Epithelial cell of esophagus (primary cell): Measurements from ENCODE around the gene SLC23A2.
A peak's percentile ranks its signal among the peaks of the same experiment; 100 is the strongest.

ENCODE experiments used
- DNase-seq: peaks from one replicate; pipeline ENCODE4 v3.0.0; 2010; ENCODE audit warnings: low read depth
- H3K4me3 ChIP-seq: 2 replicates; pipeline ENCODE4 v1.5.1; 2011; ENCODE audit warnings: mild to moderate bottlenecking, low read length, control low read depth
- TF ChIP-seq, protein P1 (sequence below): IDR thresholded peaks from 2 replicates; pipeline ENCODE4 v1.5.1; 2011; ENCODE audit warnings: low read depth, mild to moderate bottlenecking, low read length, control low read depth, inconsistent platforms; ENCODE audit not compliant: insufficient read depth; ENCODE audit errors: missing control alignments

Gene SLC23A2

DNA sequence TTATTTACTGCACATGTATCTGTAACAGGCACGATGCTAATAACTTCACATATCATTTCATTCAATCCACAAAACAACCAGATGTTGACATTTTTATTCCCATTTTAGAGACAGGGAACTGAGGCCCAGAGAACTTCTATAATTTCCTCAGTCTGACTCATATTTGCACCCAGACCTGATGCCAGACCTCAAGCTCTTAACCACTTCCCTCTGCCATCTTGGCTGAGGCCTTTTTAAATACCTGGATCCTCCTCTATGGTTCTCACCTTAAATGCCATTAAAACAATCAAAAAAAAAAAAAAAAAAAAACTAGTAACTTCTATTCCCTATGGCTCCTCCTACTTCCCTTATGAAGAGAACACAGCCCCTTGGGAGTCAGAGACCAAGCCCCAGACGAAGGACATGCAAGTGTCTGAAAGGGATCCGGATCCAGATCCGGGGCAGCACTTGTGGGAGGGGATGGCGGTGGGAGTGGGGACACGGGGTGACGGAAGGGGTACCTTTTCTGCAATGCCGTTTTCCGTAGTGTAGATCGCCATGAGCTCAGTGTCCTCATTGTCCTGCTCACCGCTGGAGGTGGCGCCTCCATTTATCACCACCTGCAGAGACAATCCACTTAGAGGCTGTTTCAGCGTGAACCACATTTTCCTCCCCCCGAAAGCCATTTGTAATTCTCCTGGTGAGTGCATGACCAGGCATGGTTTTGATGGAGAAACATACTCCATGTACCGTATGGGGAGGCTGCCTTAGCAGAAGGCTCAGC is 88.7 kb downstream of the SLC23A2 start:
- TF ChIP-seq, protein P1, sequence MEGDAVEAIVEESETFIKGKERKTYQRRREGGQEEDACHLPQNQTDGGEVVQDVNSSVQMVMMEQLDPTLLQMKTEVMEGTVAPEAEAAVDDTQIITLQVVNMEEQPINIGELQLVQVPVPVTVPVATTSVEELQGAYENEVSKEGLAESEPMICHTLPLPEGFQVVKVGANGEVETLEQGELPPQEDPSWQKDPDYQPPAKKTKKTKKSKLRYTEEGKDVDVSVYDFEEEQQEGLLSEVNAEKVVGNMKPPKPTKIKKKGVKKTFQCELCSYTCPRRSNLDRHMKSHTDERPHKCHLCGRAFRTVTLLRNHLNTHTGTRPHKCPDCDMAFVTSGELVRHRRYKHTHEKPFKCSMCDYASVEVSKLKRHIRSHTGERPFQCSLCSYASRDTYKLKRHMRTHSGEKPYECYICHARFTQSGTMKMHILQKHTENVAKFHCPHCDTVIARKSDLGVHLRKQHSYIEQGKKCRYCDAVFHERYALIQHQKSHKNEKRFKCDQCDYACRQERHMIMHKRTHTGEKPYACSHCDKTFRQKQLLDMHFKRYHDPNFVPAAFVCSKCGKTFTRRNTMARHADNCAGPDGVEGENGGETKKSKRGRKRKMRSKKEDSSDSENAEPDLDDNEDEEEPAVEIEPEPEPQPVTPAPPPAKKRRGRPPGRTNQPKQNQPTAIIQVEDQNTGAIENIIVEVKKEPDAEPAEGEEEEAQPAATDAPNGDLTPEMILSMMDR: no peak
- no peak overlapping the region for H3K4me3 ChIP-seq
- DNase-seq: no peak

DNA sequence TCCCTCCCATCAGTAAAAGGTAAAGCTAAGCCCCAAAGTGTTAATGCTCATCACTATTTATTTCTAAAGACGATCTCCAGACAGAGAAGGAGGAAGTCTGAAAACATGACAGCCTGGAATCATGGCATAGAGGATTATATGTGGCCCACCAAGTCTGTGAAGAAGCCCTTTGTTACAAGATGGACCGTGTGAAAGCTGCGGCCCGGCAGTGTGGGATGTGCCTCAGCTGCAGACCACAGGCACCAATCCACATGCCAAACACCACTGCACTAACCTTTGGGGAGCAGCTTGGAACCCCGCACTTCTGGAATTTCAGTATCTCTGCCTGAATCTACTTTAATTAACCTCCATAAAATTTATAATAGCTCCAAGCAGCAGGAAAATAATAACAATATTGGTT is 90.4 kb downstream of the SLC23A2 start:
- TF ChIP-seq, protein P1: no peak
- H3K4me3 ChIP-seq: no peak overlapping the region
- DNase-seq: no peak

DNA sequence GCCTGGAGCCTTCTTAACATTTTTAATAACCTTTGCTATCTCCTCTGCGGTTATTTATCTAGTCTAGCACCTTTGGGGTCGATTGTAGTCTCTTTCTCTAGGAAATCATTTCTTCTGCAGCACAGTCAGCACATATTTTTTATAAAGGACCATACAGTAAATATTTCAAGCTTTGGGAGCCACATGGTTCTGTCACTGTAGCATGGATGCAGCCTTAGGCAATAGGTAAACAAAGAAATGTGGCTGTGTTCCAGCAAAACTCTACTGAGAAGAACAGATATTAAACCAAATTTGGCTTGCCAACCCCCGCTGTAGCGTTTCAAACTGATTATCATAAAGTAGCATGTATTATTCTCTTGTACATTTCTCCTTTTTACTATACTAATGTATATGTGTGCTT is 95.7 kb downstream of the SLC23A2 start:
- TF ChIP-seq, protein P1: no peak
- no peak overlapping the region for H3K4me3 ChIP-seq
- DNase-seq: no peak

DNA sequence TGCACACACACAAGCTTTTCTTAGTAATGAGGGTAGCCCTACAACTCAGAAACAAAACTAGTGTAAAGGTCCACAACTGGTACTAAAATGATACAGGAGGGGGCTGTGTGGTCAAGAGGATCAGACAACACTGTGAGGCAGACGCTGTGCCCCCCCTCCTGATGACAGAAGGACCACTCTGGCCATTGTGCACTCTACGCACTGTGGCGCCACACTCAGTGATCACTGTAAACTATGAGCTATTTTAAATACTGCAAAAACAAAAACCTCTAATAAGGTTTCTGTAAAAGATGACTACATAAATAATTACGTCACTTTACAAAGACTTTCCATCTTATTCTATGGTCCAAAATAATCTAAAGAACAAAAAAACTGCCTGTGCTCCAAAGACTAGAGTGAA is 96.1 kb downstream of the SLC23A2 start:
- no peak overlapping the region for H3K4me3 ChIP-seq
- TF ChIP-seq, protein P1: no peak
- DNase-seq: no peak

DNA sequence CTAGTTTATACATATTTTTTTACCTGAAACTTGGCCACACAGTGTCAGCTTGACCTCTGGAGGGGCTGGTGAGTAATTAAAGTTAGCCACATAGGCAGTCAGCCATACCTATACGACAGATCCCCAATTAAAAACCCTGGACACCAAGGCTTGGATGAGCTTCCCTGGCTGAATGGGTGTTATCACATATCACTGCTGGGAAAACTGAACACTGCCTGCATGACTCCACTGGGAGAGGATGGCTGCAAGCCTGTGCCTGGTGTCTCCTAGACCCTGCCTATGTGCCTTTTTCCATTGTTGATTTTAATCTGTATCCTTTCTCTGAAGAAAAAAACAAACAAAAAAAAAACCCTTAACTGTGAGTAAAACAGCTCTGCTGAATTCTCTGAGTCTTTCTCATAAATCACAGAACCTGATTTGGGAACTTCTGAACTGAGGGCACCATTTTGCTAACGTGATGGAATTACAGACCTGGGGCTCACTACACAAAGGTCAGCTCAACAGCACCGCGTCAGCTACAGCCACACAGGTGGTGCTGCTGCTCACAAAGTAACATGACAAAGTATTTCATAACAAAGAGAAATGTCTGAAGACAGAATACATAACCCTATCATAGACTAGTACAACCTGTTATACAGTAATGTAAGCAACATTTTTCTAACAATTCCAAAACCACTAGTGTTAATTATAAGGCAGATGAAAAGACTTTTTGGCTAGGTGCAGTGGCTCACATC is 97.0 kb downstream of the SLC23A2 start:
- peak; percentile 63 for DNase-seq
- H3K4me3 ChIP-seq: no peak overlapping the region
- TF ChIP-seq, protein P1: peak; percentile 20

DNA sequence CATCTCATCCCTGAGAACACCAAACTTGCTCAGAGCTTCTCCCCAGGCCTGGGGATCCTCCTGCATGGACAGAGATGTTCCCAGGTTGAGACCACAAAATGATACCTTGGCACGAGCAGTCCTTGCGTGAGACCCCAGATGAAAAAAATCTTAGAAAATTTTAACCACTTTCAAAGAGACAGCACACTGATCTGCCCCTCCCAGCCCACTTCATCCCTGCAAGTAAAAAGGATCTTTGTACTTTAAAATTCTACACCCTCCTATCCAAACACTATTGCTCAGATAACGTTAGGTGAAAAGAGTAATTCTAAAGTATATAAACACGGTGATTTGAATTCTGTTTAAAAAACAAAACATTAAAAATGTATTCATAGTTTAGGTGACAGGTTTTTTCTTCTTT is 98.5 kb downstream of the SLC23A2 start:
- no peak for DNase-seq
- H3K4me3 ChIP-seq: no peak overlapping the region
- TF ChIP-seq, protein P1: no peak
